GM21515 (cell line): ENCODE measurements around the gene LHPP.

Experiments used
- ATAC-seq: cut with Tn5 transposase; IDR thresholded peaks from one replicate; pipeline ENCODE4 v1.9.1; 2021; ENCODE audit not compliant: unreplicated experiment

The LHPP gene

GRCh38 chr10:124618470-124619073 lies 156.9 kb downstream of the LHPP start:
- ATAC-seq = no peak

- ATAC-seq = no peak
Observed at GRCh38 chr10:124619195-124619594, 157.6 kb downstream of the LHPP start.

DNA sequence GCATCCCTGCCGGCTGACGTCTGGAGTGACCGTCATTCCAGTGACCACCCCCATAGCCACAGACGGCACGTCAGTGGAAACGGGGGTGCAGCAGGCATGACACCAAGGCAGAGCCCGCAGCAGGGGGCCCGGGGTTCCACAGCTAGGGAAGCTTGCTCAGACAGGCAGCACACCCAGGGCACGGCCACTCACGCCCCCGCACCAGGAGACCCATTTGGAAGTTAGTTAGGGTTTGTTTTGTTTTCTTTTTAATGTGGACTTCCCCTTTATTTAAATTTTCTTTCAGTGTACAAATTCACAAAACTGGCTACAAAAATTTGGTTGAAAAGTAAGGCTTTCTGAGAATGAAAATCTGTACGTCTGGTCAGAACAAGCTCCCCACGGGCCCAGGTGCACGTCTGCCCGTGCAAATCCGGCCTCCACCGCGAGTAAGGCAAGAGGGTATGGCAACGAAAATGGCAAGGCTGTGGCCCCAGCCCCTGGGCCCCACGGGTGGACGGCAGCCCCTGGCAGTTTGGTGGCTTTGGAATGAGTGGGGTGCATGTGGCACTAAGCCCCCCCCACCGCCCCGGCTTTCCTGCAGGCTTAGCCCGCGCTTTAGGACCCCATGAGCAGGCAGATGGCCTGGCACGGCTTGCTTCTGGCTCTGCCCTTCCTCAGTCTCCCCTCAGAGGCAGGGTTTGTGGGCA lies 158.3 kb downstream of the LHPP start:
- no peak for ATAC-seq

DNA sequence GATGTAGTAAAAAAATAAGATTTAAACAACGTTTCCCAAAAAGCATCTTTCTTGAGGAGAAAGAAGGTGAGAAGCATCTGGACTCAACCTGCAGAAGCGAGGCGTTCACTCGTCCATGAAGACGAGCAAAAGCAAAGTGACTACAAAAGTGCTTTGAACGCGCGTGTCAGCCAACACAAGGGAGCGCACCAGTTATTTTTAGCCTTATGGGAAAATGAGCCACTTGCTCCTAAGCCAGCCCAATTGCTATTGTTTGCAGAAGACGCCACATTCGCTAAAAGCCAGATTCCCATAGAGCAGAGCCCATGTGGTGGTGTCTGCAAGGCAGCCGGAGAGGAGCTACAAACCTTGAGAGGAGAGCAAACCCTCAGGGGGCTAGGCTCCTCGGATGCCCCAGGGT lies 160.0 kb downstream of the LHPP start:
- no peak for ATAC-seq

GRCh38 chr10:124622158-124622557 lies 160.5 kb downstream of the LHPP start:
- ATAC-seq = no peak

- ATAC-seq = no peak
Observed at GRCh38 chr10:124622866-124623536, 161.4 kb downstream of the LHPP start.

GRCh38 chr10:124624006-124624405 lies 162.4 kb downstream of the LHPP start:
- no peak for ATAC-seq

- ATAC-seq = no peak
Observed at GRCh38 chr10:124624466-124624865, 162.8 kb downstream of the LHPP start.

DNA sequence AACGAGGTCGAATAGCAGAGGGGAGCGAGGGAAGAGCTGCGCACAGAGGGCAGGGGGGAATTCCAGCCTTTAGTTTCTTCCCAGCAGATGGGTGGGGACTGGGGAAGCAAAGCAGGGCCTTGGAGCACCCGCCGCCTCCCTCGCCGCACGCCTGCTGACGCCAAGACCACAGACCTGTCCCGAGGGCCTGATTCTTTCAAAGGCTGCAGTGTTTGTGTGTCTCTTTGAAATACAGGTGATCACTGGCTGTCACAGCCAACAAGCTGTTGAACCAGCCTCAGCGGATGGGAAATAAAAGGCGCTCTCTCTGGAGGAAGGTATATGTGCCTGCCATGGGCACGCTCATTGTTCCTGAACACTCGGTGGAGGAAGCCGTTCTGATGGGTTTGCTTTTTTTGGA lies 163.3 kb downstream of the LHPP start:
- no peak for ATAC-seq

- no peak for ATAC-seq
Observed at GRCh38 chr10:124625831-124626238, 164.2 kb downstream of the LHPP start.

DNA sequence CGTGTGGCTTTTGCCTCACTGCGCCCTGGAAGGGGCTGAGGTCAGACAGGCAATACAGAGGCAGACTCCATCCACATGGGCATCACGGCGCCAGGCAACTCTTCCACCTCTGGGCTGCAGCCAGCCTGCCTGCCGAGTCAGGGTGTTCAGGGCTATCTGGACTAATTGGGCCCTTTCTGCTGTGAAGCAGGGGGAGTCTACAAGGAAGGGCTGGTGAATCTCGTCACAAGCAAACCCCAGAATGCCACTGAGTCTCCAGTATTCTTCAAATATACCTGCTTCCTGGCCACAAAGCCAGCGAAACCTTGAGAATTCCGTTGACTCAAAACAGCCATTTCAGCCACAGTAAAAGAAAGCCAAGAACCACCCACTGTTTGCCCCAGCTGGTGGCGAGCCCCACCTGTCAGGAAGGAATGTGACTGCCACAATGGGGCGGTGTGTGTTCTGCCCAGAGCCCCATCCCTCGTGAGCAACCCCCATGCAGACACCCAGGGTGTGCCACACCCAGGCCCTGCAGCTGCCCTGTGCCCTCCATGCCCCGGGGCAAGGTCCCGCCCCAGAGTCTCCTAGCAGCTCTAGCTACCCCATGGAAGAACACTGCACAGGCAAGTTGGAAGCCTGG lies 165.2 kb downstream of the LHPP start:
- ATAC-seq = peak; percentile 58

GRCh38 chr10:124627866-124628675 lies 166.4 kb downstream of the LHPP start:
- no peak for ATAC-seq

GRCh38 chr10:124628676-124629021 lies 167.0 kb downstream of the LHPP start:
- ATAC-seq = no peak

DNA sequence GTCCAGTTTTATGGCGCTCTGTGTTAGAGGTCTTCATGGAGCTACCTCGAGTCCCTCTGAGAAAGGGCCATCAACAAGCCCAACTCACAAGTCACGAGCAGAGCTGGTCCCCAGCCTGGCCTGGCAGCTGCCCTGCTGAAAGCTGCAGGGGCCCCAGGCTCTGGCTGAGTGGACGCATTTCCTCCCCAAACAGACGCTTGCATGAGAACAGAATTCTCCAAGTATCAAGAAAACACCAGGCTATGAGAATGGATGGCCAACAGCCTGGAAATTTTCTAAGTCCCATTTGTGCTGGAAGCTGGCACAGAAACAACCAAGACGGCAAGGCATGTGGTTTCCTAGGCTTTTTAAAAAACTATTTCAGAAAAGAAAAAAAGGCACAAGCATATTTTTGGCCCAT lies 167.8 kb downstream of the LHPP start:
- ATAC-seq = no peak

DNA sequence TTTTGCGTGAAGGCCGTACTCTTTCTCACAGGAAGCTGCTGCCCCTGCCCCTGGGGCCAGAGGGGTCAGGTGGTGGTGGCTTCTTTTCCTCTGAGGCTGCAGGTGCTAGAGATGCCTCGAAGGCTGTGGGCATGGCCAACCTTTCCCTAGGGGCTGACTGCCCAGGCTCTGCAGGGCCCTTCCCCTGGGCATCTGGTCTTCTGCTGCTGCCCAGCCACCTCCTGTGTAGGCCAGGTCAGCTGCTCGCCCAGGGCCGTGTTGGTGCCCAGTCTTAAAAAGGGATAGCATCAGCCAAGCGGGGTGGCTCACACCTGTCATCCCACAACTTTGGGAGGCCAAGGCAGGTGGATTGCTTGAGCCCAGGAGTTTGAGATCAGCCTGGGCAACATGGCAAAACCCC lies 168.2 kb downstream of the LHPP start:
- no peak for ATAC-seq

DNA sequence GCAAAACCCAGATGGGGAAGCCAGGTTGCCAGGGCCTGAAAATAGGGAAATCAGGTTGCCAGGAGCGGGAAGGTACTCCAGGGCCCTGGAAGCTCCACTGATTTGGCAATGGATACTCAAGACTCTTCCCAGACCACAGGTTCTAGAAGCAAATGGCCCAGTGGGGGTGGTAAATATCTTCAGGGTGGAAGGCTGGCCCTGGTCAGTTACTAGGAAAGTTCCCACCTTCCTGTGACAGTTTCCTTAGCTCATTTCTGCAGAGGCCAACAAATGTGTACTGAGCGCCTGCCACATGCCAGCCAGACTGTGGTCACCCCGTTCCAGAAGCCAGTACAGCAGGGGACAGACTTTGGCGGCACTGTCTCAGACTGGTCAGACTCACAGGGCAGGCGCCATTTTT lies 168.9 kb downstream of the LHPP start:
- no peak for ATAC-seq

DNA sequence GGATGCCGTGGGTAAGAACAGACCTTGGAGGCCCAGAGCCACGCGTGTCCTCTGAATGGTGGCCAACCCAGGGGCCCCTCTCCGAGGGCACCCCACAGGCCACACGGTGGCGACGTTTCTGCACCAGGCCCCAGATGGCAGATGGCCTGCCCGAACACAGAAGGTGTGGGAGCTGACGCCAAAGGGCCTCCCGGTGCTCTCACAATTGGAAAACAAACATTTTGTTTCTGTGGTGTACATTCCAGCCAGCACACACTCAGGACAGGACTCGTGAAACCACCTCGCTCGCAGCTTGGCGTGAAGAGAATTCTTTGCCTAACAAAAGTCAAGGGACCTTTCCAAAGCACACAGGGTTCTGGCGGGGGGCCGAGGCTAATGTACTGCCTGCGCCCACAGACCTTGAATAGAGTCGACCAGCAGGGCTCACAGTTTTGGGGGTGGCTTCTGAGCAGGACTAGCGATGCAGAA lies 170.5 kb downstream of the LHPP start:
- ATAC-seq = no peak

DNA sequence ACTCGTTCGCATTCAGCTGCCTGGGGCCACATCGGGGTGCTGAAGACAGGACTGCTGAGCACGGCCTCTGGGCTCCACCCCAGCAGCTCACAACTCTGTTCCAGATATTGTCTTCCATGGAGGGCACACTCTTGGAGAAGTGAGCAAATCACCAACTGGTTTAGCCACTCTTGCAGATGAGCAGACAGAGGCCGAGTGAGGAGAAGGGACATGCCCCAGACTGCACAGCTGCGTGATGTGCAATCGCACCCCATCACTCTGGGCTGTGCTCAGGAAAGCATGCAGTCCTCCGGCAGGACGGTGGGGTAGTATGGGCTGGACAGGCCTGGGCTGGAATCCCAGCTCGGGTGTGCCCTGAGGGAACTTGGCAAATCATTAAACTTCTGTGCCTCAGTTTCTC lies 170.9 kb downstream of the LHPP start:
- no peak for ATAC-seq

DNA sequence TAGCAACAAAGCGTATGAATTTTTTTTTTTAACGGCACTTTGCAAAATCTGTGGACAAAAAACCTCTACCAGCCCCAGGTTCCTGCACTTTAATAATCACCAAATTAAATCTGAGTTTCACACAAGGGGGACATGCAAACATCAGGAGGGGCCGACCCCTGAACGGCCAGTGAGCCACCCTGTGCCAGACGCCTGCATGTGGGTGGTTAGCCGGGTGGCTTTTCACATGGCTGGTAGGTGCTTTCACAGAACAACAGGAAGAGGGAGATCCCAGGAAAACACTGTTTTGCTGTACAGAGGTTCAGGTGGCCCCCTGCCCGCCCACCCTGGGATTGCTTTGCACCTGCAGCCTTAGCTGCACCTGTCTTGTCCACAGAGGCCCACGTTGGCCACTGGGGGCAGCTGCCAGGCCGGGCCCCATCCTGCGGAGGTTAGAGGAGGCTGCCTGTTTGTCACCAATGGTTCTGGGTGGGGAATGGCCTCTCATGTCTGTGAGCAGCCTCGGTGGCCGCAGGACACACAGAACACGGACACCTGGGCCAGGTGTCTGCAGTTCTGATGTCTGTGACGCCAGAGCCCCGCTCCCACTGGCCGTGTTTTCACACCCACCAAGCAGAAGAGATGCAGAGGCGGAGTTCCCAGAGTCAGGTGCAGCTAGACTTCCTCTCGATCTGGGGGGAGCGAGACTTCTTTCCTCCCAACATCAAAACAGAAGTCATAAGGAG lies 174.8 kb downstream of the LHPP start:
- no peak for ATAC-seq

DNA sequence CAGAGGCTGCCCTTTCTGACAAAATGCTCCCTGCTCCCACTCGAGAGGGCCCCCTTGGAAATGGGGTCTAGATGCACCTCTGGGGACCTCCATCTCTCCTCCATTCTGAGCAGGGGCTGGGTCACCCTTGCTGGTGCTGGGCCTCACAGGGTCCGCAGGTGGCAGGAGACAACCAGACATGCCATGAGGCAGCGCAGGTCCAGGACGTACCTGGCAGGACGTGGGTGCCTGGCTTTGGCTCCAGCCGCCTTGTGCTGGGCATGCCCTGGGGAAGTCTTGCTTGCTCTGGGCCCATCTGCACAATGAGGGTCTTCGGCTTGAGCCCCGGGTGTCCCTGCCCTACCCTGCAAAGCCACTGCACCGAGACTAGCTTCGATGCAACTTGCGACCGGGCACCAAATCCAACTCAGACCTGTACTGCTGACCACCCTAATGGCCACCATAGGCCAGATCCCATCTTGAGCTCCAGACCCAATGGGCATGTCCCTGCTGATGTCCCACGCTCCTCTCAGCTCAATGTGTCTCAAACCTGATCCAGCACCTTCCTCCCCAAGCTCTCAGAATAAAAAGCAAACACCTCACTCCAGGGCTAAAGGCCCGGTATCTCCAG lies 175.6 kb downstream of the LHPP start:
- no peak for ATAC-seq
